SK-N-MC (cell line): Measurements from ENCODE around the gene IFT57.

Experiments used
- EZH2 ChIP-seq: fragments of 200-600 bp; sonication (generic); IDR thresholded peaks from one replicate; pipeline ENCODE4 v1.6.1; 2017; ENCODE audit warnings: antibody characterized with exemption
- POLR2AphosphoS5 ChIP-seq: IDR thresholded peaks from 2 replicates; pipeline ENCODE4 v1.6.1; 2012; ENCODE audit warnings: mild to moderate bottlenecking, low read depth, low read length, borderline replicate concordance

GRCh38 chr3:108137460-108137814 lies 84.8 kb downstream of the IFT57 start:
- TF ChIP-seq EZH2 (no peak), POLR2AphosphoS5 (no peak)
